ENCODE results near the gene NEDD4L. TPM values are rescaled to one million over a fixed set of nuclear protein-coding genes. Genes with fewer than 3 reads are reported as not detected.

NEDD4L gene
- total and polyA plus RNA-seq, 10 of the 15 experiments (the other 5 are each of a cell fraction or from before 2014, with no cell fraction given), result 7.4 to 24.0 (median 17.7) TPM

DNA sequence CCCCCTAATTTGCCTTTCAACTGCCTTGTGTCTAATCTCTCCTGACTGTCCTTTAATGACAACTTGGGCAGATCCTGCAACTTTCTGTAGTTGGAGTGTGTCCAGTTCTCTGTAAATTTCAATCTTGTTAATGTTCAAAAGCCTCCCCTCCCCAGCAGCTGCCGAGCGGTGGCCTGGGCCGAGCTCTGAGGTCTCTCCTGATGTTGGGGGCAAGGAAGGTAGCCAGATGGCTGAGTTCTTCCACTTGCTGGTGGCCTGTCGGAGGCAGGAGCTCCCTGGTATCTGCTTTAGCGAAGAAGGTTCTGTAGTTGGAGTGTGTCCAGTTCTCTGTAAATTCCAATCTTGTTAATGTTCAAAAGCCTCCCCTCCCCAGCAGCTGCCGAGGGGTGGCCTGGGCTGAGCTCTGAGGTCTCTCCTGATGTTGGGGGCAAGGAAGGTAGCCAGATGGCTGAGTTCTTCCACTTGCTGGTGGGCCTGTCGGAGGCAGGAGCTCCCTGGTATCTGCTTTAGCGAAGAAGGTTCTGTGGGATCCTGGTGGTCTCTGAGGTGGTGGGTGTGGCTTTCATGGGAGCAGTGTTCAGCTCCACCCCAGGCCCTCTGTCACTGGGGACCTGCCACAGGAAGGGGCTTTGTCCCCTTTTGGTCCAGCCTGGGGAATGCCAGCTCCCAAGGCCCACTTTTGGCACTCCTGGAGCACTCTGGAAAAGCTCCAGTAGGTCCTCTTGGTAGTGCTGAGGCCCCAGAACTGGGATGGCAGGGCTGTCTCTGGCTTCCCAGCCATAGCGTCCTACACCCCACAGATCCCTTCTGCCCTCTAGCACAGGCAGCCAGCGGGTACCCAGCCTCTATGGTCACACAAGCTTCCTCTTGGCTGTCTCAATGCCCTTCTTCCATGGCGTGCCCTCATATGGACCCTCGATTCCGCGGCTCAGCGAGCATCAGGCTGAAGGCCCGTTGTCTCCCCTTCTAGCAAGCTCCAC lies 373.0 kb downstream of the NEDD4L start (continued):
- TF ChIP-seq ZSCAN29 (IDR thresholded peaks at IDR 0.05) (no peak), BCL11A (IDR thresholded peaks at IDR 0.05; ENCODE audit: low read depth, low read length) (no peak), MTA3 (IDR thresholded peaks at IDR 0.05; ENCODE audit: borderline replicate concordance, low read length) (no peak)

- SMC1A ChIA-PET (ENCODE audit: uncharacterized antibody, unreplicated experiment), result no interaction called here
- ATAC-seq (no peak), DNase-seq (ENCODE audit: low read depth, low spot score) (no peak), FAIRE-seq (no peak)
- CTCF ChIA-PET, result no interaction called here
- intact Hi-C loops (cut with micrococcal nuclease; ENCODE audit: unreplicated experiment) (no loop called here), in situ Hi-C loops (cut with MboI) (no loop called here)
- no peak overlapping the region for H3K4me3 ChIP-seq
- no peaks in the 10 kb centered on the region for H3K79me2 ChIP-seq (ENCODE audit: control insufficient read depth, insufficient read depth, low read length)
- POLR2A ChIA-PET, result no interaction called here
- RAD21 ChIA-PET (ENCODE audit: unreplicated experiment), result interaction anchor here (0.9 kb wide), 1 partner anchor 8 kb away, joined by 3 read pairs; no protein-coding TSS in a partner anchor
- no peak overlapping the region for H3K4me2 ChIP-seq (ENCODE audit: control insufficient read depth, insufficient read depth)
- WGBS (ENCODE audit: insufficient coverage, insufficient replicate concordance, low lambda C conversion rate, missing lambda C conversion rate), result 20% methylated on average over 6 of the region's 6 CpGs
- H2AFZ ChIP-seq (ENCODE audit: control insufficient read depth, low read depth, low read length), result no peak overlapping the region
- H4K20me1 ChIP-seq (ENCODE audit: control insufficient read depth, insufficient read depth), result no peaks in the 10 kb centered on the region
- no peak overlapping the region for H3K27ac ChIP-seq (ENCODE audit: control insufficient read depth, insufficient read depth)
- H3K27me3 ChIP-seq (replicated peaks in 1 of 2; ENCODE audit: control insufficient read depth in 2 of 2, insufficient read depth in 2 of 2, low read length in 1 of 2), result no peaks in the 10 kb centered on the region; a peak in 3 of 4 replicates
- BruUV-seq (replicated peaks), result no TSS peak
- no peak overlapping the region for H3K9ac ChIP-seq (ENCODE audit: control insufficient read depth, insufficient read depth, low read length)
- H3K36me3 ChIP-seq (ENCODE audit: control insufficient read depth in 2 of 2, insufficient read depth in 2 of 2, low read length in 1 of 2), result no peaks in the 10 kb centered on the region
- no peaks in the 10 kb centered on the region for H3K9me3 ChIP-seq (replicated peaks; ENCODE audit: control insufficient read depth, insufficient read depth, low read length)
- H3K4me1 ChIP-seq (ENCODE audit: control insufficient read depth, insufficient read depth, low read length), result no peaks in the 10 kb centered on the region
- TF ChIP-seq RELA (IDR thresholded peaks at IDR 0.05; ENCODE audit: borderline replicate concordance, partially characterized antibody), result no peak
- TF ChIP-seq FOS (IDR thresholded peaks at IDR 0.05; ENCODE audit: borderline replicate concordance, extremely low read depth, insufficient read length), result no peak
- no peak for TF ChIP-seq SMAD5 (IDR thresholded peaks at IDR 0.05; ENCODE audit: low read depth)
- no peak for TF ChIP-seq CBX5 (IDR thresholded peaks at IDR 0.05; ENCODE audit: low read depth)
- no peak for TF ChIP-seq POU2F2 (IDR thresholded peaks at IDR 0.05; ENCODE audit: borderline replicate concordance, low read depth, low read length)
- TF ChIP-seq HDGF (IDR thresholded peaks at IDR 0.05), result no peak
- TF ChIP-seq NFIC (IDR thresholded peaks at IDR 0.05; ENCODE audit: low read depth, low read length), result no peak
- no peak for TF ChIP-seq RUNX3 (IDR thresholded peaks at IDR 0.05; ENCODE audit: low read length)
- TF ChIP-seq PAX5 (IDR thresholded peaks at IDR 0.05; ENCODE audit: borderline replicate concordance, low read depth, low read length), result no peak
- TF ChIP-seq, protein P1, sequence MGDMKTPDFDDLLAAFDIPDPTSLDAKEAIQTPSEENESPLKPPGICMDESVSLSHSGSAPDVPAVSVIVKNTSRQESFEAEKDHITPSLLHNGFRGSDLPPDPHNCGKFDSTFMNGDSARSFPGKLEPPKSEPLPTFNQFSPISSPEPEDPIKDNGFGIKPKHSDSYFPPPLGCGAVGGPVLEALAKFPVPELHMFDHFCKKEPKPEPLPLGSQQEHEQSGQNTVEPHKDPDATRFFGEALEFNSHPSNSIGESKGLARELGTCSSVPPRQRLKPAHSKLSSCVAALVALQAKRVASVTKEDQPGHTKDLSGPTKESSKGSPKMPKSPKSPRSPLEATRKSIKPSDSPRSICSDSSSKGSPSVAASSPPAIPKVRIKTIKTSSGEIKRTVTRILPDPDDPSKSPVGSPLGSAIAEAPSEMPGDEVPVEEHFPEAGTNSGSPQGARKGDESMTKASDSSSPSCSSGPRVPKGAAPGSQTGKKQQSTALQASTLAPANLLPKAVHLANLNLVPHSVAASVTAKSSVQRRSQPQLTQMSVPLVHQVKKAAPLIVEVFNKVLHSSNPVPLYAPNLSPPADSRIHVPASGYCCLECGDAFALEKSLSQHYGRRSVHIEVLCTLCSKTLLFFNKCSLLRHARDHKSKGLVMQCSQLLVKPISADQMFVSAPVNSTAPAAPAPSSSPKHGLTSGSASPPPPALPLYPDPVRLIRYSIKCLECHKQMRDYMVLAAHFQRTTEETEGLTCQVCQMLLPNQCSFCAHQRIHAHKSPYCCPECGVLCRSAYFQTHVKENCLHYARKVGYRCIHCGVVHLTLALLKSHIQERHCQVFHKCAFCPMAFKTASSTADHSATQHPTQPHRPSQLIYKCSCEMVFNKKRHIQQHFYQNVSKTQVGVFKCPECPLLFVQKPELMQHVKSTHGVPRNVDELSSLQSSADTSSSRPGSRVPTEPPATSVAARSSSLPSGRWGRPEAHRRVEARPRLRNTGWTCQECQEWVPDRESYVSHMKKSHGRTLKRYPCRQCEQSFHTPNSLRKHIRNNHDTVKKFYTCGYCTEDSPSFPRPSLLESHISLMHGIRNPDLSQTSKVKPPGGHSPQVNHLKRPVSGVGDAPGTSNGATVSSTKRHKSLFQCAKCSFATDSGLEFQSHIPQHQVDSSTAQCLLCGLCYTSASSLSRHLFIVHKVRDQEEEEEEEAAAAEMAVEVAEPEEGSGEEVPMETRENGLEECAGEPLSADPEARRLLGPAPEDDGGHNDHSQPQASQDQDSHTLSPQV (IDR thresholded peaks at IDR 0.05), result no peak
- no peak for TF ChIP-seq TBL1XR1 (IDR thresholded peaks at IDR 0.05; ENCODE audit: low read depth, low read length)
- TF ChIP-seq, protein P2, sequence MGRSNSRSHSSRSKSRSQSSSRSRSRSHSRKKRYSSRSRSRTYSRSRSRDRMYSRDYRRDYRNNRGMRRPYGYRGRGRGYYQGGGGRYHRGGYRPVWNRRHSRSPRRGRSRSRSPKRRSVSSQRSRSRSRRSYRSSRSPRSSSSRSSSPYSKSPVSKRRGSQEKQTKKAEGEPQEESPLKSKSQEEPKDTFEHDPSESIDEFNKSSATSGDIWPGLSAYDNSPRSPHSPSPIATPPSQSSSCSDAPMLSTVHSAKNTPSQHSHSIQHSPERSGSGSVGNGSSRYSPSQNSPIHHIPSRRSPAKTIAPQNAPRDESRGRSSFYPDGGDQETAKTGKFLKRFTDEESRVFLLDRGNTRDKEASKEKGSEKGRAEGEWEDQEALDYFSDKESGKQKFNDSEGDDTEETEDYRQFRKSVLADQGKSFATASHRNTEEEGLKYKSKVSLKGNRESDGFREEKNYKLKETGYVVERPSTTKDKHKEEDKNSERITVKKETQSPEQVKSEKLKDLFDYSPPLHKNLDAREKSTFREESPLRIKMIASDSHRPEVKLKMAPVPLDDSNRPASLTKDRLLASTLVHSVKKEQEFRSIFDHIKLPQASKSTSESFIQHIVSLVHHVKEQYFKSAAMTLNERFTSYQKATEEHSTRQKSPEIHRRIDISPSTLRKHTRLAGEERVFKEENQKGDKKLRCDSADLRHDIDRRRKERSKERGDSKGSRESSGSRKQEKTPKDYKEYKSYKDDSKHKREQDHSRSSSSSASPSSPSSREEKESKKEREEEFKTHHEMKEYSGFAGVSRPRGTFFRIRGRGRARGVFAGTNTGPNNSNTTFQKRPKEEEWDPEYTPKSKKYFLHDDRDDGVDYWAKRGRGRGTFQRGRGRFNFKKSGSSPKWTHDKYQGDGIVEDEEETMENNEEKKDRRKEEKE (IDR thresholded peaks at IDR 0.05), result no peak
- no peak for TF ChIP-seq SREBF1 (IDR thresholded peaks at IDR 0.05; ENCODE audit: low read length)
These were observed 373.7 kb downstream of the NEDD4L start for GRCh38 chr18:58417752-58418151.
